ENCODE data around the gene TNIP1.

The TNIP1 gene

GRCh38 chr5:151062405-151063141 lies 18.3 kb downstream of the TNIP1 start:
- DNase-seq: no peak

GRCh38 chr5:151060742-151061141 lies 20.1 kb downstream of the TNIP1 start:
- DNase-seq: no peak

DNA sequence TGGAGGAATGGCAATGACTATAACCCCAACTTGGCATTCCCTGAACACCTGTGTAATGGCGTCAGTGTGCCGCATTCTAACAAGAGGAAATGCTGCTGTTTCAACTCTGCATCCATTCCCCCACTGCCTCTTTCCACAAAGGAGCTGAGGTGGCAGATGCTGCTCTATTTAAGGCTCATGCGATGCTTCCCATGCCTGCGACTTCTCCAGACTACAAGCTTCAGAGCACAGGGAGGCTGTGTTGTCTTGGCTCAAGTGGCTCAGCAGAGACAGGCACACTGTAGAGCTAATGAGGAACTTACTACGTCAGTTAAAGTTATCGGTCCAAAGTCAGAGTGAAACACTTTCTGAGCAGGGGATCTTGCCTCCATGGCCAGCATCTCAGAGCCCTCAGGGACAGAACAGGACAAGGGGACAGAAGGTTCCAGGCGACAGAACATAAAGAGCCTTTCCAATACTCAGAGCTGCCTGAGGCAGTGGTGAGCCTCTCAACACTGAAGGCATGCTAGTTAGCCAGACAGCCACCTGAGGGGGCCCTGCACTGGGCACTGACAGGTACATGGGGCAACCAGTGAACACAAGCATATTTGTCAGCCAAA lies 21.8 kb downstream of the TNIP1 start:
- no peak for DNase-seq

GRCh38 chr5:151058301-151058700 lies 22.5 kb downstream of the TNIP1 start:
- no peak for DNase-seq

GRCh38 chr5:151056379-151057325 lies 24.2 kb downstream of the TNIP1 start:
- DNase-seq: no peak

GRCh38 chr5:151055336-151055735 lies 25.5 kb downstream of the TNIP1 start:
- no peak for DNase-seq

GRCh38 chr5:151054709-151055108 lies 26.1 kb downstream of the TNIP1 start:
- DNase-seq: no peak

GRCh38 chr5:151053796-151054462 lies 26.9 kb downstream of the TNIP1 start:
- no peak for DNase-seq

GRCh38 chr5:151052836-151053235 lies 28.0 kb downstream of the TNIP1 start:
- DNase-seq: no peak

DNA sequence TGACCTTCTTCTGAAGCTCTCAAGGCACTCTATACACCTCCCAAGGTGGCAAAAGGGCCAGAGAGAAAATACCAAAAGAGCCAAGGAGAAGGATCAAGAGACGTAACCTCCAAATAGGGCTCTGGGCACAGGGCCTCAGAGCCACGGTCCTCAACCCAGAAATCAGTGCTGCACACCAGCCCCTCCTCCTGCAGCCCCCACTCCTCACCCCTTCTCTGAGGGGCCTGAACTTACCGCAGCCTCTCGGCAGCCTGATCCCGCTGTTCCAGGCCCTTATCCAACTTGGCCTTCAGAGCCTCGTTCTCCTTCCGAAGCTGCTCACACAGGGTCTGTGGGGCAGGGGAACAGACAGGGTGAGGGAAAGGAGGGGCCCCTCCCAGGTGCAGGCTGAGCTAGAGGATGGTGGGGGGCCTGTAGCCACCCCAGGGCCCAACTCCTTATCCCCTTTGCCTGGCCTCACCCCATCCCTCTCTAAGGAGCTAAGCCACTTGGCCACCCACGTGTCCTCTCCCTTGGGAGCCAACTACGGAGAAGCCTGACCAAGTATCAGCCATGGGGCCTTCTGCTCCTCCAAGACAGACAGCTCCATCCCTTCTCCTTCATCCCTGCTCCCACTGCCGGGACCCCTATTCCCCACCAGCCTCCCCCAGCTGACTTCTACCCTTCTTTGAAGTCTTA lies 28.8 kb downstream of the TNIP1 start:
- DNase-seq: no peak

DNA sequence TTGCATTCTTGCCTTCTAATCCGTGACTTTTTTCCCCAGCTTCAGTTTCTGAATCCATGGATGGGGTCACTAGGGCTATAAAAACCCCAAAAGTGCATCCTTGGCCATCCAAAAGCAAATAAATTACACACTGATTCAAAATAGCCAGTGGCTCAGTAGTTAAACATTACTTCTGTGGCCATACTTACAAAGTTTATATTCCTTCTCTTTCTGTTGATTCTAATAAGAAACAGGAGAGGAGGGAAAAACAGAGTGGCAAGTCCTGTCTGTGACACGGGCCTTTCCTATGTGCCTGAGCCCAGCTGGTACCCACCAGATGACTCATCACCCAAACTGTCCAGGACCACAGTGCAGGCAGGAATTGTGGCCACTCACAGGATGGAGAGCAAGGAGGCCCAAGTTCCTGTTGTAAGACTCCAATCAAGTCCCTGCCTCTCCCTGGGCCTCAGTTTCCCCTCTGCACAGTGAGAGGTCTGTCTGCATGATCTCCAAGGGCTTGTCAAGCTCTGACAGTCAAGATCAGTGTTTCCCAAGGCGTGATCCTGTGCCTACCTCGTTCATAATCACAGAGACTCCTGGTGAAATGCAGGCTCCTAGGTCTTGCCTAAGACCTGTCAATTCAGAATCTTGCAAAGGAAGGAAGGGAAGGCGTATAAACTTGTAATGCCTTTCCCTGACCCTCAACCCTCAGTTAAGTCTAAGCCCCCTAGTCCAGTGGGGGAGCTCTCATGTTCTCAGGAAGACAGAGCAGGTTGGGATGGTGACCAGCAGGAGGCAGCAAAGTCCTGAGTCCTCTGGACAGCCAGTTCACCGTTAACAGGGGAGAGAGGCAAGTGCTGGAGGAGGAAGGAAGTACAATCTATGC lies 29.5 kb downstream of the TNIP1 start:
- no peak for DNase-seq

GRCh38 chr5:151048526-151048925 lies 32.3 kb downstream of the TNIP1 start:
- no peak for DNase-seq

DNA sequence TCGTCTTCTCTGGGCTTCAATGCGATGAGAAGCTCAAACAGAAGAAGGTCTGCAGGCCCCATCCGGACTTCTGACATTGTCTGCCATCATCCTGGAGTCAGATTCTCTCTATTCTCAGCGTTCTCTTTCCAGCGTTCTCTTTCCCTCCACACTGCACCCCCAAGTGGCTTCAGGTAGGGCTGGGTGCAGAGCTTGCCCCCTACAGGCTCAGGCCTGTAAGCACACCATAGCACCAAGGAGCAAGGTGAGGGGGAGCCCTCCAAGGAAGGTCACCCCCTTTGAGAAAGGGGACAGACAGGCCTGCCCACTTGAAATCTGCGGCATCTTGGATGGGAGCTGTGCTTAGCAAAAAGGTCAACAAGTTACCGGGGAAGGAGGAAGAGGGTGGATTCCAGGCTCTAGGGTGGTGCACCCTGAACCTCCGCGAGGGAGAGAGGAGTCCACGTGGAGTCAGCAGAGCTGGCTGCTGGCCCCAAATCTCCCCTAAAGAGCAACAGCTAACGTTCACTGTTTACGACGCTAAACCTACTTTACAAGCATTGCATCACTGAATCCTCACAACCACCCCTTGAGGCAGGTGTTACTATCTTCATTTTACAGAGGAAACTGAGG lies 32.9 kb downstream of the TNIP1 start:
- DNase-seq: no peak

- DNase-seq: no peak
These were observed 38.3 kb downstream of the TNIP1 start for GRCh38 chr5:151042453-151043093.

- no peak for DNase-seq
These were observed 39.1 kb downstream of the TNIP1 start for GRCh38 chr5:151041577-151042268.

DNA sequence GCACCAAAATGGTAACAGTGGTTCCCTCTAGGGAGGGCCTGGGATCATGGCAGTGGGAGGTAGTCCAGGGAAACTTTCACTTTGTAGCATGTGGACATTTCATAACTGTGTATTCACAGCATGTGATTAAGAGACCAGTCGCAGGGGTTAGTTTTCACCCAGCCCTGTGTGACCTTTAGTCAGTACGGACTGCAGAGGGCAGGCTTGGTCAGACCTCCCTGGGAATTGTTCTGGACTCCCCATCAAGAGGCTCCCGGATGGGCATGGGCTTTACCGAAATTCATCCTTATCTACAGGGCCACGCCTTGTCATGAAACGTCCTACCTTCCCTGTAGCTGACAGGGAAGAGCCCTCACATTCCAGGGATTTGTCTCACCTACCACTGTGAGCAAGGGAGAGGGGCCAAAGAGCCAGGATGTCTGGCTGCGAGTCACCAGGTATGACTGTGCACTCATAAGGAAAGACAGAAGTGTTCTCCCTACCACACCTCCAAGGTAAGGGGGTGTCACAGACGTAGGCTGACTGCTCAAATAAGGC lies 40.6 kb downstream of the TNIP1 start:
- no peak for DNase-seq

DNA sequence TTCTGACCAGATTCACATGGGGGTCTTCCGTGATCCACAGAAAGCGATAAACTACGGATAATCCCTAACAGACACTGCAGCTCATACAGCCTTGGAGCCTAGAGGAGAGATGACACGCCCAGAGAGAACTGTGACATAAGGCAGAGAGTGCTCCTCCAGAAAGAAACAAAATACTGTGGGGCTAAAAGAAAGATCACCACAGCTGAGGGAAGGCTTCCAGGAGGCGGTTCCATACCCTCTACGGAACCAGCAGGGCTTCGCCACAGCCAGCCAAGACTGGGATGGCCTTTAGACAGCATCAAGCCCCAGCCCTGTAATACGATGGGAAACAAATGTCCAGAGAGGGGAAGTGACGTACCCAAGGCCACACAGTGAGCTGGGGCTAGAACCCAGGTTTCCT lies 41.2 kb downstream of the TNIP1 start:
- DNase-seq: no peak

DNA sequence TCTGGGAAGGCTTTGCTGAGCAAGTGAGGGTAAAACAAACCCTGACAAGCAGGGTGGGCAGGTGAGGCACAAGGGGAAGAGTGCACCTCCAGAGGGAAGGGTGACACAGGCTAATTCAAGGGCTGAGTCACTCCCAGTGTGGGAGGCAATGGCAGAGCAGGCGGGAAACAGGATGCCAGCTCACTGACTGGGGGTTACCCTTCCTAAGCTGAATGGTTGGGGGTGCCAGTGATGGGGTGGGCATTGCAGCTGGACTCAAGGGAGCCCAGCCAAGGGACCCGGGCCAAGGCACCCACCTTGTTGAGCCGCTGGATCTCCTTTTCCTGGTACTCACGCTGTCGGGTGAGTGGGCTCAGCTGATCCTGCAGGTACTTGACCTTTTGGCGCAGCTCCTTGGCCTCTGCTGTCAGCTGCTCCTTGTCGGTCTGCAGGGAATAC lies 42.0 kb downstream of the TNIP1 start:
- DNase-seq: no peak

DNA sequence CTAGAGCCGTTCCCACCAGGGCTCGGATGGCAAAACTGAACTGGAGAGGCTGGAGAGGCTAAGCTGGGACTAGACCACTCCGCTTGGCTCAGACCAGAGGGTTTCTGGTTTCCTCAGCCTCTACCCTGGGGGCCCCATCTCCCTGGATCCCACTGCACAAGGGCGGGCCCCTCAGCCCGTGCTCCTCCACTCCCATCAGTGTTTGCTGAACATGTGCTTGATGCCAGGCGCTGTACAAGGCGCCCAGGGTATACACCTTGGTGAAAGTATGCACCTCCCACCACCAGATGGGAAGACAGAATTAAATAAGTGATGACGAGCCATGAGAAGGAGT lies 42.5 kb downstream of the TNIP1 start:
- DNase-seq: no peak

All from NCI-H2029 (cell line).